ENCODE results near the gene LTB4R.

DNA sequence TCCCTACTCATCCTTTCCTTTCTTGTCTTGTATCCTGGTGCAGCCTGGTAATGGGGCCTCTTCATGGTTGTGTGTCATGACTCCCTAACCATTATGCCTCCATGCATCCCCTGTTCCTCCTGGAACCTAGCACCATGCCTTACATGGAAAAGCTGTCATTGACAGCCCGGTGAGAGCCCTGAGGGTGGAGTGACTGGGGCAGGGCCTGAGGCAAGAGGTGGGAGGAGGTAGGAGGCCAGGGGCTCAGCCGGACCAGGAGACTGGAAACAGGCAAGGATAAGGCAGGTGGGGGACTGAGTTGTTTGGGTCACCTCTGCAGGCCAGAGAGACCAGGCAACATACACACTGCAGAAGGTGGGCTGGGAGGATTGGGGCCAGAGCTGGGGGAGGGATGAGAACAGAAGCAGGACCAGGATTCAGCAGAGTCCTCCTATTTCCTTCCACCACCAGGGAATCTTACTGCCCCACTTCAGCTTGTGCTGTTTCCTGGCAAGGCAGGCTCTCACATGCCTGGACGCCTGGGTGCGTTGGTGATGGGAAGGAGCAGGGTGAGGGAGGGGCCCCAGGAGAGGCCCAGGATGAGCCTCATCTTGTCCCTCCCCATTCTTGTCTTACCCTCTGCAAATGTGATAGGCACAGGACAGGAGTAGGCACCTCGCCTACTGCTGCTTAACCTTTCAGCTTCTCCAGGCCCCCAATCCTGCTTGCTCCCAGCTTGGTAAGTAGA lies 1.6 kb upstream of the LTB4R start, which contains the start of gene LTB4R2:
- TF ChIP-seq POLR2AphosphoS5 (IDR thresholded peaks at IDR 0.05; ENCODE audit: low read depth, low read length), result no peak
- TF ChIP-seq, protein P1, sequence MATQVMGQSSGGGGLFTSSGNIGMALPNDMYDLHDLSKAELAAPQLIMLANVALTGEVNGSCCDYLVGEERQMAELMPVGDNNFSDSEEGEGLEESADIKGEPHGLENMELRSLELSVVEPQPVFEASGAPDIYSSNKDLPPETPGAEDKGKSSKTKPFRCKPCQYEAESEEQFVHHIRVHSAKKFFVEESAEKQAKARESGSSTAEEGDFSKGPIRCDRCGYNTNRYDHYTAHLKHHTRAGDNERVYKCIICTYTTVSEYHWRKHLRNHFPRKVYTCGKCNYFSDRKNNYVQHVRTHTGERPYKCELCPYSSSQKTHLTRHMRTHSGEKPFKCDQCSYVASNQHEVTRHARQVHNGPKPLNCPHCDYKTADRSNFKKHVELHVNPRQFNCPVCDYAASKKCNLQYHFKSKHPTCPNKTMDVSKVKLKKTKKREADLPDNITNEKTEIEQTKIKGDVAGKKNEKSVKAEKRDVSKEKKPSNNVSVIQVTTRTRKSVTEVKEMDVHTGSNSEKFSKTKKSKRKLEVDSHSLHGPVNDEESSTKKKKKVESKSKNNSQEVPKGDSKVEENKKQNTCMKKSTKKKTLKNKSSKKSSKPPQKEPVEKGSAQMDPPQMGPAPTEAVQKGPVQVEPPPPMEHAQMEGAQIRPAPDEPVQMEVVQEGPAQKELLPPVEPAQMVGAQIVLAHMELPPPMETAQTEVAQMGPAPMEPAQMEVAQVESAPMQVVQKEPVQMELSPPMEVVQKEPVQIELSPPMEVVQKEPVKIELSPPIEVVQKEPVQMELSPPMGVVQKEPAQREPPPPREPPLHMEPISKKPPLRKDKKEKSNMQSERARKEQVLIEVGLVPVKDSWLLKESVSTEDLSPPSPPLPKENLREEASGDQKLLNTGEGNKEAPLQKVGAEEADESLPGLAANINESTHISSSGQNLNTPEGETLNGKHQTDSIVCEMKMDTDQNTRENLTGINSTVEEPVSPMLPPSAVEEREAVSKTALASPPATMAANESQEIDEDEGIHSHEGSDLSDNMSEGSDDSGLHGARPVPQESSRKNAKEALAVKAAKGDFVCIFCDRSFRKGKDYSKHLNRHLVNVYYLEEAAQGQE (IDR thresholded peaks at IDR 0.05; ENCODE audit: insufficient read depth in 1 of 2, low read depth in 2 of 2, low read length in 2 of 2), result no peak
- no peak for TF ChIP-seq SIN3A (IDR thresholded peaks at IDR 0.05; ENCODE audit: borderline replicate concordance, insufficient read depth, low read length)
- TF ChIP-seq TAF1 (IDR thresholded peaks at IDR 0.05; ENCODE audit: borderline replicate concordance, insufficient read depth, low read length), result no peak
- TF ChIP-seq FOXP2 (optimal IDR thresholded peaks at IDR 0.05; ENCODE audit: borderline replicate concordance, extremely low read depth, extremely low read length, insufficient read depth), result no peak

All from PFSK-1 (cell line).